Activated T-cell treated with anti-CD3 and anti-CD28 coated beads, Interleukin-2, amount 50 U/mL, for 72 hours (primary cell): ENCODE data around the gene RPL41. TPM values are rescaled to one million over a fixed set of nuclear protein-coding genes. Genes with fewer than 3 reads are reported as not detected.
A peak's percentile ranks its signal among the peaks of the same experiment; 100 is the strongest.
"Not testable (repeated sequence)": the region's sequence is repeated elsewhere in the genome, so short reads cannot be mapped to it uniquely, and the experiment has no call there.

Experiments used
- ATAC-seq, 2 donors: fragments of 150-1000 bp; cut with Tn5 transposase; replicated peaks in 1 of 2; 2 replicates each; pipeline ENCODE4 v1.10.0; 2021; ENCODE audit warnings: moderate library complexity in 2 of 2, mild to moderate bottlenecking in 1 of 2
- DNase-seq, 2 donors: peaks; one replicate each; pipeline ENCODE4 v3.0.0; 2021 to 2022; ENCODE audit warnings: mixed read lengths in 1 of 2
- H3K27ac Mint-ChIP-seq: one replicate; pipeline ENCODE4 v1.8.0; 2022; ENCODE audit warnings: mild to moderate bottlenecking, moderate library complexity, mixed read lengths
- H3K27me3 Mint-ChIP-seq: one replicate; pipeline ENCODE4 v1.8.0; 2022; ENCODE audit warnings: low read depth, mixed read lengths
- H3K36me3 Mint-ChIP-seq, 2 donors: one replicate each; pipeline ENCODE4 v1.8.0; 2022; ENCODE audit warnings: mixed read lengths in 2 of 2, mild to moderate bottlenecking in 1 of 2; ENCODE audit not compliant: insufficient read depth in 2 of 2
- H3K4me1 Mint-ChIP-seq: one replicate; pipeline ENCODE4 v1.8.0; 2022; ENCODE audit warnings: low read depth, mixed read lengths
- H3K4me3 Mint-ChIP-seq, 2 donors: one replicate each; pipeline ENCODE4 v1.8.0; 2022; ENCODE audit warnings: mild to moderate bottlenecking in 2 of 2, mixed read lengths in 2 of 2, moderate library complexity in 2 of 2
- H3K9me3 Mint-ChIP-seq, 2 donors: one replicate each; pipeline ENCODE4 v1.8.0; 2022; ENCODE audit warnings: mixed read lengths in 2 of 2
- total RNA-seq, 2 donors: library from RNA; stranded (reverse); gene quantifications; one replicate each; pipeline ENCODE4 v1.2.3, GENCODE V29; 2022

The RPL41 gene
- total RNA-seq, 2 donors from 2014 or later = 5,172 to 5,269 TPM

GRCh38 chr12:56156464-56157200, 40.2 kb downstream of the RPL41 start:
- not testable (repeated sequence) for ATAC-seq, DNase-seq, H3K27me3 Mint-ChIP-seq, H3K9me3 Mint-ChIP-seq
- H3K4me3 Mint-ChIP-seq = peak overlapping the region; percentile 96 to 100
- peaks cover 68% of the 10 kb centered on the region for H3K4me1 Mint-ChIP-seq
- H3K36me3 Mint-ChIP-seq = peaks cover 27 to 35% of the 10 kb centered on the region in 2 donors
- H3K27ac Mint-ChIP-seq = peak overlapping the region; percentile 55

- H3K9me3 Mint-ChIP-seq = no peaks in the 10 kb centered on the region
- peak overlapping the region; percentile 55 for H3K27ac Mint-ChIP-seq
- H3K4me3 Mint-ChIP-seq = peak overlapping the region; percentile 96 to 100
- H3K36me3 Mint-ChIP-seq = peaks cover 30 to 39% of the 10 kb centered on the region in 2 donors
- H3K4me1 Mint-ChIP-seq = peaks cover 71% of the 10 kb centered on the region
- DNase-seq = peak; percentile 45 to 66
- H3K27me3 Mint-ChIP-seq = no peaks in the 10 kb centered on the region
- peak; percentile 34 to 42 for ATAC-seq
Measured at GRCh38 chr12:56157201-56158028, 41.0 kb downstream of the RPL41 start.

- peaks cover 69% of the 10 kb centered on the region for H3K4me1 Mint-ChIP-seq
- peak within 1 kb of the TSS; percentile 96 to 100 for H3K4me3 Mint-ChIP-seq
Measured at GRCh38 chr12:56158029-56158925, 41.8 kb downstream of the RPL41 start, which contains the start of gene MYL6. Gene MYL6 (plus strand): TSS chr12:56158359. CDS start chr12:56158402, 43 bp downstream.

GRCh38 chr12:56158926-56159461, 42.6 kb downstream of the RPL41 start:
- Mint-ChIP-seq H3K4me1 (peaks cover 62% of the 10 kb centered on the region), H3K4me3 (peak overlapping the region; percentile 96 to 100), H3K9me3 (no peaks in the 10 kb centered on the region), H3K36me3 (peaks cover 30 to 40% of the 10 kb centered on the region in 2 donors), H3K27me3 (no peaks in the 10 kb centered on the region), H3K27ac (peak overlapping the region; percentile 97)
- ATAC-seq = peak in 1 of 2 donors; percentile 3
- DNase-seq = no peak

More at GRCh38 chr12:56158029-56158925, 41.8 kb downstream of the RPL41 start, which contains the start of gene MYL6:
- Mint-ChIP-seq H3K27me3 (no peaks in the 10 kb centered on the region), H3K9me3 (no peaks in the 10 kb centered on the region), H3K36me3 (peaks cover 30 to 40% of the 10 kb centered on the region in 2 donors), H3K27ac (peak within 1 kb of the TSS; percentile 97)
- DNase-seq (peak; percentile 92 to 95), ATAC-seq (peak; percentile 89 to 91)

- H3K4me3 Mint-ChIP-seq = peak overlapping the region; percentile 96 to 100
- DNase-seq = no peak
- H3K4me1 Mint-ChIP-seq = peaks cover 55% of the 10 kb centered on the region
- peak overlapping the region; percentile 97 for H3K27ac Mint-ChIP-seq
- H3K27me3 Mint-ChIP-seq = no peaks in the 10 kb centered on the region
- peaks cover 33 to 44% of the 10 kb centered on the region in 2 donors for H3K36me3 Mint-ChIP-seq
- ATAC-seq = no peak
- H3K9me3 Mint-ChIP-seq = no peaks in the 10 kb centered on the region
Measured at GRCh38 chr12:56159482-56160192, 43.2 kb downstream of the RPL41 start.

- H3K27me3 Mint-ChIP-seq = no peaks in the 10 kb centered on the region
- DNase-seq = peak; percentile 53 to 67
- peaks cover 33 to 43% of the 10 kb centered on the region in 2 donors for H3K36me3 Mint-ChIP-seq
- peak overlapping the region; percentile 97 for H3K27ac Mint-ChIP-seq
- no peaks in the 10 kb centered on the region for H3K9me3 Mint-ChIP-seq
- peak overlapping the region; percentile 96 to 100 for H3K4me3 Mint-ChIP-seq
- H3K4me1 Mint-ChIP-seq = peaks cover 49% of the 10 kb centered on the region
- ATAC-seq = peak; percentile 28 to 45
Measured at GRCh38 chr12:56160193-56160763, 43.8 kb downstream of the RPL41 start.

GRCh38 chr12:56160894-56161689, 44.7 kb downstream of the RPL41 start:
- H3K36me3 Mint-ChIP-seq = peaks cover 27 to 40% of the 10 kb centered on the region in 2 donors
- peaks cover 43% of the 10 kb centered on the region for H3K4me1 Mint-ChIP-seq
- H3K27ac Mint-ChIP-seq = peak overlapping the region; percentile 97
- ATAC-seq = no peak
- no peak for DNase-seq
- peak overlapping the region; percentile 96 to 100 for H3K4me3 Mint-ChIP-seq
- H3K9me3 Mint-ChIP-seq = no peaks in the 10 kb centered on the region
- H3K27me3 Mint-ChIP-seq = no peaks in the 10 kb centered on the region

- Mint-ChIP-seq H3K4me3 (peak overlapping the region; percentile 96 to 100), H3K27ac (peak overlapping the region; percentile 97), H3K4me1 (peaks cover 43% of the 10 kb centered on the region), H3K27me3 (no peaks in the 10 kb centered on the region), H3K9me3 (no peaks in the 10 kb centered on the region), H3K36me3 (peaks cover 27 to 40% of the 10 kb centered on the region in 2 donors)
- no peak for DNase-seq
- no peak for ATAC-seq
Measured at GRCh38 chr12:56161690-56162351, 45.4 kb downstream of the RPL41 start.

GRCh38 chr12:56162468-56163290, 46.2 kb downstream of the RPL41 start:
- Mint-ChIP-seq H3K27ac (peak overlapping the region; percentile 68), H3K36me3 (peaks cover 31 to 43% of the 10 kb centered on the region in 2 donors), H3K4me1 (peaks cover 34% of the 10 kb centered on the region), H3K4me3 (no peak overlapping the region), H3K9me3 (no peaks in the 10 kb centered on the region), H3K27me3 (no peaks in the 10 kb centered on the region)
- ATAC-seq = no peak
- DNase-seq = no peak
